Esophagus muscularis mucosa (tissue), 3 donors: ENCODE results near the gene MICAL3.

ENCODE experiments used
- POLR2A ChIP-seq: fragments of 450-650 bp; IDR thresholded peaks from one replicate; pipeline ENCODE4 v1.6.1; 2017; ENCODE audit warnings: antibody characterized with exemption, moderate library complexity, mild to moderate bottlenecking, low read depth
- POLR2AphosphoS5 ChIP-seq, 2 donors: sonication (generic); formaldehyde crosslinking; IDR thresholded peaks; one replicate each; pipeline ENCODE4 v1.6.1; 2017; ENCODE audit warnings: antibody characterized with exemption in 2 of 2
- TF ChIP-seq, protein P1 (sequence below), 3 experiments: fragments of 200-600 bp in 2 of 3; fragments of 450-650 bp in 1 of 3; sonication (generic) in 2 of 3; IDR thresholded peaks; one replicate each; pipeline ENCODE4 v1.5.1; 2017 to 2019; ENCODE audit warnings: antibody characterized with exemption in 3 of 3, mild to moderate bottlenecking in 2 of 3, moderate library complexity in 1 of 3

- TF ChIP-seq, protein P1, sequence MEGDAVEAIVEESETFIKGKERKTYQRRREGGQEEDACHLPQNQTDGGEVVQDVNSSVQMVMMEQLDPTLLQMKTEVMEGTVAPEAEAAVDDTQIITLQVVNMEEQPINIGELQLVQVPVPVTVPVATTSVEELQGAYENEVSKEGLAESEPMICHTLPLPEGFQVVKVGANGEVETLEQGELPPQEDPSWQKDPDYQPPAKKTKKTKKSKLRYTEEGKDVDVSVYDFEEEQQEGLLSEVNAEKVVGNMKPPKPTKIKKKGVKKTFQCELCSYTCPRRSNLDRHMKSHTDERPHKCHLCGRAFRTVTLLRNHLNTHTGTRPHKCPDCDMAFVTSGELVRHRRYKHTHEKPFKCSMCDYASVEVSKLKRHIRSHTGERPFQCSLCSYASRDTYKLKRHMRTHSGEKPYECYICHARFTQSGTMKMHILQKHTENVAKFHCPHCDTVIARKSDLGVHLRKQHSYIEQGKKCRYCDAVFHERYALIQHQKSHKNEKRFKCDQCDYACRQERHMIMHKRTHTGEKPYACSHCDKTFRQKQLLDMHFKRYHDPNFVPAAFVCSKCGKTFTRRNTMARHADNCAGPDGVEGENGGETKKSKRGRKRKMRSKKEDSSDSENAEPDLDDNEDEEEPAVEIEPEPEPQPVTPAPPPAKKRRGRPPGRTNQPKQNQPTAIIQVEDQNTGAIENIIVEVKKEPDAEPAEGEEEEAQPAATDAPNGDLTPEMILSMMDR (IDR thresholded peaks at IDR 0.05), result no peak
- TF ChIP-seq POLR2A (no peak), POLR2AphosphoS5 (IDR thresholded peaks at IDR 0.05) (no peak)
Measured at GRCh38 chr22:17957693-17958092, 66.7 kb downstream of the MICAL3 start.
